ENCODE results near the gene GPHN. TPM values are rescaled to one million over a fixed set of nuclear protein-coding genes. Genes with fewer than 3 reads are reported as not detected.

GPHN gene
- total RNA-seq, 1 experiment from 2014 or later: 18.1 TPM

- Mint-ChIP-seq H3K4me1 (no peaks in the 10 kb centered on the region), H3K9me3 (peaks cover 80% of the 10 kb centered on the region)
Observed at GRCh38 chr14:66575939-66576338, 68.0 kb downstream of the GPHN start.

More at GRCh38 chr14:66575939-66576338, 68.0 kb downstream of the GPHN start:
- Mint-ChIP-seq H3K4me3 (no peak overlapping the region), H3K36me3 (peaks cover 58% of the 10 kb centered on the region), H3K27ac (no peak overlapping the region), H3K27me3 (ENCODE audit: low read depth) (peaks cover 4% of the 10 kb centered on the region; the same call in 1 of the 2 replicates)
- TF ChIP-seq E2F4 (CRISPR knock-in tag; IDR thresholded peaks at IDR 0.05; ENCODE audit: borderline replicate concordance, low read depth) (no peak), ZNF512 (CRISPR knock-in tag; IDR thresholded peaks at IDR 0.05; ENCODE audit: borderline replicate concordance) (no peak), ATF1 (CRISPR knock-in tag; IDR thresholded peaks at IDR 0.05) (no peak), NR2C2 (CRISPR knock-in tag; IDR thresholded peaks at IDR 0.05) (no peak), MLX (CRISPR knock-in tag; IDR thresholded peaks at IDR 0.05) (no peak), RELA (CRISPR knock-in tag; IDR thresholded peaks at IDR 0.05; ENCODE audit: borderline replicate concordance) (no peak), ZNF317 (CRISPR knock-in tag; IDR thresholded peaks at IDR 0.05; ENCODE audit: borderline replicate concordance, low read depth) (no peak), PRDM15 (CRISPR knock-in tag; IDR thresholded peaks at IDR 0.05) (no peak), RORB (CRISPR knock-in tag; IDR thresholded peaks at IDR 0.05) (no peak), ZNF396 (CRISPR knock-in tag; IDR thresholded peaks at IDR 0.05; ENCODE audit: borderline replicate concordance) (no peak), ZSCAN18 (CRISPR knock-in tag; IDR thresholded peaks at IDR 0.05) (no peak), ARID4B (CRISPR knock-in tag; IDR thresholded peaks at IDR 0.05; ENCODE audit: borderline replicate concordance) (no peak), ZNF232 (CRISPR knock-in tag; IDR thresholded peaks at IDR 0.05) (no peak), AFF4 (CRISPR knock-in tag; IDR thresholded peaks at IDR 0.05; ENCODE audit: borderline replicate concordance) (no peak), CBFB (CRISPR knock-in tag; IDR thresholded peaks at IDR 0.05; ENCODE audit: low read depth) (no peak), FOXP1 (CRISPR knock-in tag; IDR thresholded peaks at IDR 0.05; ENCODE audit: borderline replicate concordance) (no peak), ETV6 (CRISPR knock-in tag; IDR thresholded peaks at IDR 0.05) (no peak), SMAD4 (CRISPR knock-in tag; IDR thresholded peaks at IDR 0.05) (no peak), CTCF (IDR thresholded peaks at IDR 0.05) (no peak)
- ChIA-PET POLR2A (interaction anchor here (0.9 kb wide), 1 partner anchor 68 kb away, joined by 3 read pairs; the partner anchor contains the start of gene GPHN), CTCF (no interaction called here)
- no peak for ATAC-seq
- no peak for DNase-seq (ENCODE audit: low spot score)
